Left ventricle myocardium superior (tissue), 1 donor: Measurements from ENCODE around the gene SNX21. TPM values are rescaled to one million over a fixed set of nuclear protein-coding genes. Genes with fewer than 3 reads are reported as not detected.
A peak's percentile ranks its signal among the peaks of the same experiment; 100 is the strongest.
"Not testable (repeated sequence)": the region's sequence is repeated elsewhere in the genome, so short reads cannot be mapped to it uniquely, and the experiment has no call there.

Experiments used
- ATAC-seq: fragments of 200-7000 bp; cut with Tn5 transposase; one replicate; pipeline ENCODE4 v1.9.1; 2020; ENCODE audit warnings: mild to moderate bottlenecking, moderate library complexity
- DNase-seq: peaks from one replicate; pipeline ENCODE4 v3.0.0-alpha.2; 2020
- intact Hi-C: fragments of 100-400 bp; cut with micrococcal nuclease; formaldehyde crosslinking; loops from one replicate; pipeline ENCODE4 v1.11.0; 2022
- total RNA-seq: library from RNA; stranded (reverse); fragmentation: NEBNext Ultra II Directional; extraction: Animal tissue kit (Norgen Biotek cat#: 25700); gene quantifications from one replicate; pipeline ENCODE4 v1.2.1, GENCODE V29; 2021
- donor health status: DM: no; HTN: yes; CAD: no; lungs with severe emphysema.

The SNX21 gene
- total RNA-seq, 1 donor from 2014 or later: 21.3 TPM

DNA sequence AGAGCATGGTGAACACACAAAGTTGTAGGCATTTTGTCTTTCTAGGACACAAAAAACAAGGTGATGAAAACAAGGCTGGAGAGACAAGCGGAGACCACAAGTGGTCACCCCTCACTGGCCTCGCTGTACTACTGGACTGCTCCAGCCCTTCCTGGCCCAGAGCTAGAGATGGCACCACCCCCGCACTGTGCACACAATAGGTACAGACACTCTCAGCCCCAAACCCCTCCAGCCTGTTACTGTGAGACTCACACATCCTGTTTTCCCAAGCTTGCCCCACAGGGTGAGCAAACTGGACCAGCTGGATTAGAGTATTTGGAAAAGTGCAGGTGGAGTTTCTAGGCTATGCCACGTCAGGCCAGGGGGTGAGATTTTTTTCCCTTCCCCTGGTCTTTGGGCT lies 39.0 kb downstream of the SNX21 start:
- DNase-seq (no peak), ATAC-seq (no peak)
- intact Hi-C loops: no loop called here

DNA sequence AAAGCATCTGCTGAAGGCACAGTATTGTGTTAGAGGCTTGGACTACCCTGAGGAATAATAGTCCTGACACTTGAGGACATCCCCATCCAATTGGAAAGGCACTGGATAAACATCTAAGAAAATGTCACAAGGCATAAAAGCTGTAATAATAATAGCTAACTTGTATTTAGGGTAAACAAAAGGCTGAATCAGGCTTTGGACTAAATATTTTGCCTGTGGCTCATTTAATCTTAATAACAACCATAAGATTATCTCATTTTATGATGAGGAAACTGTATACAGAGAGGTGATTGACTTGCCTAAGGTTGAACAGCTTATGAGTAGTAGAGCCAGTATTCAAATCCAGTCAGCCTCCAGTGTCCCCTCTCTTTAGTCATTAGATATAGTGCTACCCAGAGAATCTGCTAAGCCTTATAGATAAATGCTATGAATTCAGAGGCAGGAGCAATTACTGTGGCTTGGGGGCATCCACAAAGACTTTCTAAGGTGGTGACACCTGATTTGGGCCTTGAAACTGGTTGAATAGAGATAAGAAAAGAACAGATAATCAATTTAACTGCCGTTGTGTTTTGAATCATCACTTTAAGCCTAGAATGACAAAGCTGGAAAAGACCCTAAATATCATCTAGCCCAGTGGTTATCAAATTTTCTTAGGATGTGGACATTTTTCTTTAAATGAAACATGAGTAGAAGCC lies 40.0 kb downstream of the SNX21 start:
- ATAC-seq (no peak), DNase-seq (no peak)
- intact Hi-C loops: no loop called here

DNA sequence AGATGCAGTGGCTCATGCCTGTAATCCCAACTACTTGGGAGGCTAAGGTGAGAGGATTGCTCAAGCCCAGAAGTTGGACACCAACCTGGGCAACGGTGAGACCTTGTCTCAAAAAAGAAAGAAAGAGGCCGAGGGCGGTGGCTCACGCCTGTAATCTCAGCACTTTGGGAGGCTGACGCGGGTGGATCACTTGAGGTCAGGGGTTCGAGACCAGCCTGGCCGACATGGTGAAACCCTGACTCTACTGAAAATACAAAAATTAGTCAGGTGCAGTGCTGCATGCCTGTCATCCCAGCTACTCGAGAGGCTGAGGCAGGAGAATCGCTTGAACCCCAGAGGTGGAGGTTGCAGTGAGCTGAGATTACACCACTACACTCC lies 40.5 kb downstream of the SNX21 start:
- intact Hi-C loops, ATAC-seq, DNase-seq: not testable (repeated sequence)

DNA sequence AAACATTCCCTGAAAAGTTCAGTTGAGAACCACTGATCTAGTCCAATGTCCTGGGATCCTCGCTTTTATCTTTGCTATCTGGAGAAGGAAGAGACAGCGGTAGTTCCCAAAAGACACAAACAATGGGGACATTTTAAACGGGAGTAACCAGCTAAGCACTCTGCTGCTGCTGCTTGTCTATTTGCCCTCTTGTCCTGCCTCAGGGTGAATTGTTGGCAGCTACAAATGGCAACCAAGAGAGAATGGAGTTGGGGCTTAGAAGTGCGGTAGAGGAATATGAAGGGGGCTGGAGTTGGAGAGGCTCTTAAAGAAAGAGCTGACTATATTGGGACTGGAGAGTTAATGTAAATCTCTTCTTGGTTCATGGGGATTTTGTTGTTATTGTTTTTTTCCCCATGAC lies 41.0 kb downstream of the SNX21 start:
- ATAC-seq (no peak), DNase-seq (no peak)
- intact Hi-C loops: no loop called here

DNA sequence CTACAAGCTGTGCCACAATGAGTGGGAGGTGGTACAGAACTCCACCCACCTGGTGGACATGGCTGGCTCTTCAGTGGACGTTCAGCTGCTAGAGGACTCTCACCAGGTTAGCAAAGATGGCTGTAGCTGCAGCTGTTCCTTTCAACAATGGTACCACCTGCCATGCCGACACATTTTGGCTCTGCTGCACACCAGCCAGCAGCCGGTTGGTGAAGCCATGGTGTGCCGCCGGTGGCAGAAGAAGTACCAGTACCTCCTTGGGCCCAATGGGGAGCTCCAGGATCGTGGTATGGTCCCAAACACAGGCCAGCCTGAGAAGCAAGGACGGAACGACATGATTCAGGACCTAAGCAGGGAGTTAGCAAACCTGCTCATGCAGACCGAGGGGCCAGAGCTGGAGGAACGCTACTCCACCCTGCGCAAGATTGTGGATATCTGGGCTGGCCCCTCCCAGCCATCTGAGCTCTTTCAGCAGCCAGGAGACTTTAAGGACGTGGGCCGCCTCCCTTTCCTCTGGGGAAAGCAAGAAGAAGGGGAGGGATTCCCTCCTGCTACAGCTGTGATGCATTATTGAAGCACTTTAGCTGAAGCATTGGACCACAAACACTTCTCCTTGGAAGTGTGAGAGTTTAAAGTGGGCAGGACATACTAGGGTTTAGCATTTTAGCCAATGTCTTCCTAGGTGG lies 44.6 kb downstream of the SNX21 start:
- ATAC-seq: peak; percentile 49
- intact Hi-C loops: no loop called here
- DNase-seq: peak; percentile 56

DNA sequence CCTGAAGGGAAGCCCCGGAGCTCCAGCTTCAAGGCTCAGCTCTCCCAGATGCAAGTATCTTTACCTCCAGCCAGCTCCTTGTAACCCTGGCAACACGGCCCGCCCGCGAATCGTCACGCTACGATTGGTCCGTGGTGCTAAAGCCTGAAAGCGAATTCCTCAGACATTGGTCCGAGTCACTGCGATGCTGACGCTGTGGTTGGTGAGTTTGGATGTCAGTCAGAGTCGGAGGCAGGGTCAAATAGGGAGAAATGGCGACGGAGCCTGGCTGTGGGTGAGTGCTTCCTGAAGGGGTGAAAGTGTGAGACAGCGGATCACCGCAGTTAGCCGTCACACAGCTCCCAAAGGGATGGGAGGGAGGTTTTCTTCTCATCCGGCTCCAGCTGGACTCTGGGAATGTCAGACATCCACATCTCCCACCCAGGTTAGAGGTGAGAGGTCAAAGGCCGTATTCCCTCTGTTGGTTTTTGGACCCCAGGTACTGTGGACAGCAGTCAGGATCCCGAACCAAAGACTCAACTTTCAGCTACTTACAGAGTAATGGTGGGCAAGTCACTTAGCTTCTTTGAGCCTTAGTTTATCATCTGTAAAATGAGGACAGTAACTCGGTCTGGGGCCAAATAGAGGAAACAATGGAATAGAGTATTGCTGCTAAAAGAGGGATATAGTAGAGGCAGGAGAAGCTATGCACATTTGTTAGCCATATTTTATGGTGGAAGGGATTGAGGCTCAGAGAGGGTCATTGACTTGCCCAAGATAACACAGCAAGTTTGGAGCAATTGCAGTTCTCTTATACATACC lies 47.6 kb downstream of the SNX21 start, which contains the start of gene ZSWIM1:
Gene ZSWIM1 (plus strand): TSS at position 240 of the 801 bp plus-strand sequence. CDS start 1,366 bp downstream, outside the sequence.
- intact Hi-C loops: no loop called here
- ATAC-seq (peak; percentile 95), DNase-seq (peak; percentile 99)

DNA sequence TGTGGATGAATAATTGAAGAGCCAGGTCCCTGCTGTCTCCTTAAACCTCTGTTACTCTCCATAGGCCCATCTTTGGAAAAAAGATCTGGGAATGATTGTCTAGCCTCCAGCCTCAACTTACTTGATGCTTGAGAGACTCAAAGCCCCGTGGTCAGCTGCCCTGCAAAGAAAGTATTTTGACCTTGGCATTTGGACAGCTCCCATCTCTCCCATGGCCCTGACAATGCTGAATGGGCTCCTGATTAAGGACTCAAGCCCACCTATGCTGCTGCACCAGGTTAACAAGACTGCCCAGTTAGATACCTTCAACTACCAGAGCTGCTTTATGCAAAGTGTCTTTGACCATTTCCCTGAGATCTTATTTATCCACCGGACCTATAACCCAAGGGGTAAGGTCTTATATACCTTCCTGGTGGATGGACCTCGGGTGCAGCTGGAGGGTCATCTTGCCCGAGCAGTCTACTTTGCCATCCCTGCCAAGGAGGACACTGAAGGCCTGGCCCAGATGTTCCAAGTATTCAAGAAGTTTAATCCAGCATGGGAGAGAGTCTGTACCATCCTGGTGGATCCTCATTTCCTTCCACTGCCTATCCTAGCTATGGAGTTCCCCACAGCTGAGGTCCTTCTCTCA lies 49.0 kb downstream of the SNX21 start:
- intact Hi-C loops: no loop called here
- ATAC-seq (no peak), DNase-seq (no peak)

DNA sequence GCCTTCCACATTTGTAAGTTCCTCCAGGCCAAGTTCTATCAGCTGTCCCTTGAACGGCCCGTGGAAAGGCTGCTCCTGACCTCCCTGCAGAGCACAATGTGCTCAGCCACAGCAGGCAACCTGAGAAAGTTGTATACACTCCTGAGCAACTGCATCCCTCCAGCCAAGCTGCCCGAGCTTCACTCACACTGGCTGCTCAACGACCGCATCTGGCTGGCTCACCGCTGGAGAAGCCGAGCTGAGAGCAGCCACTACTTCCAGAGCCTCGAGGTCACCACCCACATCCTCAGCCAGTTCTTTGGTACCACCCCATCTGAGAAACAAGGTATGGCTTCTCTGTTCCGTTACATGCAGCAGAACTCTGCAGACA lies 49.5 kb downstream of the SNX21 start:
- no peak for DNase-seq
- intact Hi-C loops: no loop called here

DNA sequence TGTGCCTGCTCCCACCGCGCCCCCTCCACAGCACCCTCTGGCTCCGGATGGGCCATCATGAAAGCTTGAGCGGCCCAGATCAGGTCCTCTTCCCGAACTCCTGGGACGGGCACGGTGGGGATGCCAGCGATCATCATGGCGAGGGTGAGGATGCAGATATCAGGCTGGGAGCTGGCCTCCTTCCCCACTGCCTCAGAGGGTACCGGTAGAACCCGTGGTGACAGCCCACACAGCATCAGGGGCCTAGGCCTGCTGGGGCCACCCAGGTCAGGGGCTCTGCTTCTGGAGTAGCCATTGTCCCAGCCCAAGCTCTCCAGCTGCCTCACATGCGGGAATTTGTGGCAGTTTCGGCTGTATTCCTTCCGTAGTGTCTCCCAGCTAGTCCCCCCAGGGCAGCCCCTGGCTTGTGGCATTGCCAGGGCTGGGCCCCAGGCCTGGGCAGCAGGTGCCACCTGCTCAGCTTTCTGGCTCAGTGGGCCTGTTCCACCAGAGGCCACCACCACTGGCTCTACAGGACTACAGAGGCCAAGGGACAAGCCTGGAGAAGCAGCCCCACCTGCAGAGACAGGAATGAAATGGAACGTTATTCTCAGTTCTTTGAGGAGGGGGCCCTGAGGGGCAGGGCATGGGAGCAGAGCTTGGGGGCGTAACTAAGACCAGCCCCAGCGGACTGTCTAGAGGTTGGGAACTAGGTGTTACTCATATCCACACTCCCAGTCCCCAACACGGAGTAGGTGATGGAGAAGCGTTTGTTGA lies 53.2 kb downstream of the SNX21 start:
- intact Hi-C loops: no loop called here
- DNase-seq: no peak
- ATAC-seq: no peak

More for the DNA sequence above, 49.5 kb downstream of the SNX21 start:
- no peak for ATAC-seq

DNA sequence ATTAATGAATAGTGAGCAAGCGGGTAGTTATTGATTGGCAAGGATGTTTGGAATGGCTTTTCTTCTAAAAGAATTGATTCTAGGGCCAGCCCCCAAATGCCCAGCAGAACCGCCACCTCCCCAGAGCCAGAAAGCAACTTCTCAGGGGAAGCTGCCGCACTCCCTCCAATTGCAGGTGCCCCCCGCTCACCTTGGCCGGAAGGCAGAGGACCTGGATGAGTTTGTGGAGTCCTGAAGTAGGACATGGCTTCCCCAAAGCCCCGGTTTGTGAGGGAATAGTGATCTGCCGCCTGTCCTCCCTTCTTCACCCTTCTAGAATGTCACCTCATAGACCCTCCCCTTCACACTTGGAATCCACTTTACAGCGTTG lies 53.7 kb downstream of the SNX21 start, which contains the start of gene SPATA25:
Gene SPATA25 (minus strand): TSS at position 277 of the 370 bp plus-strand sequence. CDS start 32 bp downstream, at position 245.
- intact Hi-C loops: no loop called here
- no peak for ATAC-seq
- DNase-seq: no peak

DNA sequence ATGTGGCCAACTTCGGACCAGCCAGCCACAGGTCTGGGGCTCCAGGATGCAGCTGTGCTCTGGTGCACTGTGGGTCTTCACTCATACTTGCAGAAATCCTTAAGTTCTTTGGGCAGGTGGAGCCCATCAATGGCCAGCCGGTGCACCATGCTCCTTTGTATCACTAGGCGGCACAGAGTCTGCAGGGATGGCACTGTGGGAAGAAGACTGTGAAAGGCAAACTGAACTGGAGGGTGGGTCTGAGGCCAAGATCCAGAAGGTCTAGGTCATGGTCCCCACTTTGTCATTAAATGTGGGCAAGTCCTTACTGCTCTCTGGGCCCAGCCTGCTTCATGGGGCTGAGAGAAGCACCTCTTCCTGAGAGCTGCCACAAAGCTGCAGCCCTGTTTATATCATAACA lies 55.1 kb downstream of the SNX21 start:
- ATAC-seq: no peak
- DNase-seq: no peak
- intact Hi-C loops: no loop called here

DNA sequence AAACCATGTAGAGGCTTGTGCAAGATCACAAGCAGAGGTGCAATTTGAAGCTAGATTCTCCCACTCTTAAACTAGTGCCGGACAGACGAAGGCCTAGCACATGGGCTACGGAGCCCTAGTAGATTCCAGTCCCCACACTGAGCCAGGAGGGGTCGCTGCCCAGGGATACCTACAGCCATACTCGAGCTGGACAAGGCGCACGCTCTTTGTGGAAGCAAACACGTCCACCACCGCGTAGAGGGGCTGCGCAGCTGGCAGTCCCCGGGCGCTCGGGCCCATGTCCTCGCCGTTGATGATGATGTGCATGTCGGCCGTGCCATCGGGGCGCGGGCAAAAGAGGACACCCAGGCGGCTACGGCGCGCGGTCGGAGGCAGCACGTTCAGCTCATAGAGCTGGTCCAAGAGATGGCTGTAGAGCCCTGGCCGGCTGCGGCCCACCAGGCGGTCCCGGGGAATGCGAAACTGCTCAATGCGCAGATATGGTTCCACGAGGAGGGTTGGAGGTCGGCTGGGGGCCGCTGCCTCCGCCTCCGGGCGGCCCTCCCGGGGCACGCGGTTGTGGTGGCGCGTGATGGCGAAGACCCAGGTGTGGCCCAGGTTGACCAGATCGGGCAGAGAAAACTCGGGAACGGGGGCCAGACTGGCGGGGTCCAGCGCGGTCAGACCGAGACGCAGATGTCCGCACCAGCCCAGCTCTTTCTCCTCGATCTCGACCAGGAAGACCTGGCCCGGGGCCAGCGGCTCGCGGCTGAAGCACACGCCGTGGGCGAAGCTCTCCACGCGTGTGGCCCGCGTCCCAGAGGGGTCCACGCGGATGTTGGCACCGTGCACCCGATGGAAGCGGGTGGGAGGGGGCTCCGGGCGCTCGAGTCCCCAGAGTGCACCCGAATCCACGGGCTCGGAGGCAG lies 56.7 kb downstream of the SNX21 start:
- intact Hi-C loops: no loop called here
- peak; percentile 80 for ATAC-seq
- DNase-seq: peak; percentile 89

DNA sequence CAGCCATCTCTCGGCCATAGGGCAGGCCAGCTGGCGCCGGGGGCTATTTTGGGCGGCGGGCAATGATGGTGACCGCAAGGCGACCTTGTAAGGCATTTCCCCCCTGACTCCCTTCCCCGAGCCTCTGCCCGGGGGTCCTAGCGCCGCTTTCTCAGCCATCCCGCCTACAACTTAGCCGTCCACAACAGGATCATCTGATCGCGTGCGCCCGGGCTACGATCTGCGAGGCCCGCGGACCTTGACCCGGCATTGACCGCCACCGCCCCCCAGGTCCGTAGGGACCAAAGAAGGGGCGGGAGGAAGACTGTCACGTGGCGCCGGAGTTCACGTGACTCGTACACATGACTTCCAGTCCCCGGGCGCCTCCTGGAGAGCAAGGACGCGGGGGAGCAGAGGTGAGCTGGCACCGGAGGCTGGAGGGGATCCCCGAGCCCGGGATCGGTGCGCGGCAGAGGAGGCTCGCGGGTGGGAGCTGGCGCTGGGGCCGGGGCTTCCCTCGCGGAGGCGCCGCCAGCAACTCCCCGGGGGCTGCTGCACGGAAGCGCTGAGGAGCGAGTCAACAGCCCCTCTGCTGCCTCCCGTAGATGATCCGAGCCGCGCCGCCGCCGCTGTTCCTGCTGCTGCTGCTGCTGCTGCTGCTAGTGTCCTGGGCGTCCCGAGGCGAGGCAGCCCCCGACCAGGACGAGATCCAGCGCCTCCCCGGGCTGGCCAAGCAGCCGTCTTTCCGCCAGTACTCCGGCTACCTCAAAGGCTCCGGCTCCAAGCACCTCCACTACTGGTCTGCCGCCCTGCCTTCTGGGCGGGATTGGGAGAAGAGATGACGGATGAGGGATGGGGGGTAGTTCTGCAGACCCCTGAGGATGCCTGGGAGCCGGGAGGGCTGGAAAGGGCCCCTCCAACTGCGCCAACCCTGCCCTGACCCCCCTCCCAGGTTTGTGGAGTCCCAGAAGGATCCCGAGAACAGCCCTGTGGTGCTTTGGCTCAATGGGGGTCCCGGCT lies 57.7 kb downstream of the SNX21 start, which contains the start of the genes CTSA and NEURL2:
Gene CTSA (plus strand): TSS at position 351 of the 999 bp plus-strand sequence. CDS start 234 bp downstream, at position 585.
Gene NEURL2 (minus strand): TSS at position 224 of the 999 bp plus-strand sequence. CDS start 217 bp downstream, at position 7.
- ATAC-seq (peak; percentile 88), DNase-seq (peak; percentile 98)
- intact Hi-C loops: no loop called here

DNA sequence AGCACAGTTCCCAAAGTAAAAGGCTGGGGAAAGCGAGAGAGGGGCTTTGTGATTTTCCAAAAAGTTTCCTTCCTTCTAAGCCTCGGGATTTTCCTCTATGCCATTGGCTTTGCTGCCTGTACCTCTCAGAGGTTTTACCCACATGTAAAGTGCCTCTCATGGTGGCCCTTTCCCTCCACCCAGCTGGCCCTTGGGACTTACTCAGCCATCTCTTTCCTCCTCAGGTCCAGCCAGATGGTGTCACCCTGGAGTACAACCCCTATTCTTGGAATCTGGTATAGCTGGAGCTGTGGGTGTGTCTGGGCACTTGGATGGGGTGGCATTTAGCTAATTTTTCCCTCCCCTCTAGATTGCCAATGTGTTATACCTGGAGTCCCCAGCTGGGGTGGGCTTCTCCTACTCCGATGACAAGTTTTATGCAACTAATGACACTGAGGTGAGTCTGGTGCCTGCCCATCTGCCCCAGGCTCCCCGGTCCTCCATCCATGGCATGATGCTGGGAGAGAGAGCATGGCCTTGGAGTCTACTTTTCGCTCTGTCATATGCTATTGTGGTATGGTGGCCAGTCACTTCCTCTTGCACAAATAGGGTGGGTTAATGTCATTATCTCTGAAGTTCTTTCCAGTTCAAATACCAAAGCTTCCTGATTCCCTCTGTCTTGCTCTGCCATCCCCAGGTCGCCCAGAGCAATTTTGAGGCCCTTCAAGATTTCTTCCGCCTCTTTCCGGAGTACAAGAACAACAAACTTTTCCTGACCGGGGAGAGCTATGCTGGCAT lies 58.6 kb downstream of the SNX21 start:
- no peak for DNase-seq
- intact Hi-C loops: no loop called here
- ATAC-seq: no peak
